Skin of body (tissue), 2 donors: ENCODE results near the gene MYOG. TPM values are rescaled to one million over a fixed set of nuclear protein-coding genes. Genes with fewer than 3 reads are reported as not detected.

ENCODE experiments used
- DNase-seq: peaks from one replicate; lab custom pipeline; 2025; lab: John Stamatoyannopoulos, UW
- total RNA-seq: library from RNA; depleted of rRNA; stranded (reverse); fragments of >200 nt; gene quantifications from one replicate; pipeline ENCODE4 v1.2.3, GENCODE V29; 2014

The MYOG gene
- total RNA-seq, 1 donor from 2014 or later: 11.0 TPM

DNA sequence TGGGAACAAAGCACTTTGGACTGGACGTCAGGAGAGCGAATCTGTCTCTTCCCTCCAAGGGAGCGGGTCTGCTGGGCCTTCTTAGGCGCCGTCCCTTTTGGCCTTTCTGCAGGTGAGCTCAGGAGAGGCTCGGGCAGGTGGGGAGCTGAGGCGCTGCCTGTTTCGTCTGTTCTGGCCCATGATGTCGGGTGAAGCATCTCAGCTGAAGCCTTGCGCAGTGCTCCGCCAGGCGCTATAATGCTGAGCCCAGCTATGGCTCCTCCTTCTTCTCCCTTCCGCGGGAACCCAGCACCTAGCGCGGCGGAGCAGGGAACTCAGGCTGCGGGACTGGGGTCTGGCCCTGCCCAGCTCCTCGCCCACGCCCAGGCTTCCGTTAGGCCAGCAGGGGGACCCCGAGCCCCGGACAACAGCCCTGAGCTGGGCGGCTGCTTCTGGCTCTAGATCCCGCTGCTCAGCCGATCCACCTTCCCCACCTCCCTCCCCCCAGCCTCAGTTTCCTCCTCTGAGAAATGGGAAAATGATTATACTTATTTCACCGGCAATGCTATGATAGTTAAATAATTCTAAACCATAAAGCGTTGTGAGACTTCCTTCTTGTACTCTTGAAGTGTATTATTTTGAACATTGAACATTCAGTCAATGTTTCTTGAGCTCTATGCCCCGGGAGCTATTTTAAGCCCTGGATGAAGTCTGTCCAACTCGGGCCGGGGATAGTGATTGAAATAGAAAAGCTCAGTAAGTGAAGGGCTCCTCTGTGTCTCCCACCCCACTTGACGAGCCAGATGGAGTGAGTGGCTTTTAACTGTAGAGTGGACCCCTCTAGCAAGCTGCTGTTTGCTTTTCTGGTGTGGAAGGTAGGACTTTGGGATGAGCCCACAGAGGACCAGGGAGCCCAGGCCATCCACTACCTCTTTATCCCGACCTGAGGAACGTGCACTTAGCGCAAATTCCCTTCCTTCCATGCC is 32.1 kb upstream of the MYOG start:
- peak; percentile 43 for DNase-seq

DNA sequence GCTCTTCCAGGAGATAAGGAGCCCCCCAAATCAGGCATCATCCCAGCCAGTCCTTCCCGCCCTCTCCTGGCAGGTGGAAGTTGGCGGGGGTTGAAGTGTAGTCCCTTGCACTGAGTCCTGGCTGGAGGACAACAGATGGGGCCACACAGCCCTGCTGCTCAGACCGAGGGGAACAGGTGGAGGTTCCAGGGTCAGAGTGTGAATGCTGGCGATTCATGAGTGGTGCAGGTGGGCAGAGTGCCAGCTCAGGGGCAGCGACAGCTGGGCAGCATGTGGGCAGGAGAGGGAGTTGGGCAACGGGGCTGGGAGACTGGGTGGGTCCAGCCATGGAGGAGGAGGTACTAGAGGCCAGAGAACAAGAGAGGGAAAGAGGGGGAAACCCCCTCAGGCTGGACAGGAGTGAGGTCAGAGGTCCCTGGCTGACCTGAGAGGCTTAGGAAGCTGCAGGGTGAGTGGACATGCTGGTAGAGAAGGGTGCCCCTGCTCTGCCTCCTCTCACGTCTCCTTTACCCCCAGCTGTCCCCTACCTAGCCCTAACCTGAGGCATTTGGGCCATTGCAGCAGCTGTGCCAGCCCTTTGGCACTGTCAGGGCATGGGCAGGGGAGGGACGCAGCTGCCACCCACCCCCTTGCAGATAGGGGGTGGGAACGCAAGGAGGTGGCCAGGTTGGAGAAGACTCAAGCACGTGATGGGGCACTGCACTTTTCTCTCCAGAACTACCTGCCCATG is 30.4 kb upstream of the MYOG start:
- DNase-seq: no peak

DNA sequence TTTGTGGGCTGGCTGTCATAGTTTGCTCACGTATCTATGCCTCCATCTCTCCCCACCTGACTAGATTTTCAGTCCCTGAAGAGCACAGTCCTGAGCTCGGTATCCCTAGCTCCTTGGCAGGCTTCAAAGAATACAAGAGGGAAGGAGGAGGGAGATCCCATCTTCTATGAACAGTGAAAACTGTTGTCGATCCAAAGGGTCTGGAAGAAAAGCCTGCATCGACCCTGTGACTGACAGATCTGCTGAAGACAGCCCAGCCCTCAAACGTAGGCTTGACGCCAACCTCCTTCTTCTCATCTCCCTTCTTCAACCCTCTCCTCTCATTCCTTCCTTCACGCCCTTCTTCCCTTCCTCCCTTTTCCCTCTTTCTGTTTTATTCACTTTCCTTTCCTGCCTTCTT is 28.4 kb upstream of the MYOG start:
- no peak for DNase-seq

DNA sequence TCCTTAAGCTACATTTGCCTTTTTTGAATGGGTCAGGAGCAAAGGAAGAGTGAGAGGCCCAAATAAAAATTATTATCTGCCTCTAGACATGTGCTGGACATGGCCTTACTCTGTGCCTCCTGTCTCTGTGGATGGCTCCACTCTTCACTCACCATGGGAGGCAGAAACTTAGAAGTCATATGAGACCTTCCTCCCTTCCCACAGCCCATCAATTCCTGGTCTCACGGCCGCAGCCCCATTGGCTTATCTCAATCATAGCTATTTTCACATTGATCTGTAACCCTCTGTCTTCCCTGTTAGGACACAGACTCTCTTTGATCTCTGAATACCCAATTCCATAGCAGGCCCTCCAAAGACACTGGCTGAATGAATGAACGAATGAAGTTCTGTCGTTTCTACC is 27.5 kb upstream of the MYOG start:
- no peak for DNase-seq

DNA sequence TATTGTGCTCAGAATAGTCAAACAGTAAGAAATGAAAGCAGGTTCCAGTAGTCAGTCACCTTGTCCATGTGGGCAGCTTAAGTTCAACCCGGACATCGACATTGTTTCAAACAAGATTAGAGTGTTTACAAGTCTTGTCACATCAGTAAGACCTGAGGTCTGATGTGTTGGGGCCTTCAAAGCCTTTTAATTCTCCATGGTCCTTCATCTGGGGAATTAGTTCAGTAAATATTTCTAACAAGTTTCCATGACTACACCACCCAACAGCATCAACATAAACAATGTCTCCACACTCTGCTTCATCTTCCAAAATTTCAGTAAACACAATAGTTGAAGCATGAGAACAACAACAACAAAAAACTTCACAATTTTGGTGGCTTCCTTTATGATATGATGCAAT is 26.7 kb upstream of the MYOG start:
- DNase-seq: peak; percentile 13

DNA sequence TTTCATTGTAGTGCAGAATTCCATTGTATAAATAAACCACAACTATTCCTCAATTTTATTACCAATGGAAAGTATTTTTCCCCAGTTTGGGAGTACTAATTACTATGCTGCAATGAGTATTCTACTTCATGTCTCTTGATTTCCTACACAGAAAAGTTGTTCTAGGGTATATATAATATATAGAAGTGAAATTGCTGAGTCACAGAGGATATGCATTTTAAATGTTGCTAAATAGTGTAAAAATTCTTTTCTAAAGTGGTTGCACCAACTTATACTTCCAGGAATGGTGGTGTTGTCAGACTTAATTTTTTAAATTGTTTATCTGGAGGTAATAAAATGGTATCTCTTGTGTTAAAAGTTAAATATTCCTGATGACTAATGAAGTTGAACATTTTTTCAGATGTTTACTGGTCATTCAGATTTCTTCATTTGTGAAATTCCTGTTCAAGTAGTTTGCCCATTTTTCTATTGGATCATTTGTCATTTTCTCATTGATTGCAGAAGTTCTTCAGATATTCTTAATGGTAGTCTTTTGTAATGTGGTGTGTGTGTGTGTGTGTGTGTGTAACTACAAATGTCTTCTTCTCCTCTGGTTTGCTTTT is 19.1 kb upstream of the MYOG start:
- DNase-seq: no peak

DNA sequence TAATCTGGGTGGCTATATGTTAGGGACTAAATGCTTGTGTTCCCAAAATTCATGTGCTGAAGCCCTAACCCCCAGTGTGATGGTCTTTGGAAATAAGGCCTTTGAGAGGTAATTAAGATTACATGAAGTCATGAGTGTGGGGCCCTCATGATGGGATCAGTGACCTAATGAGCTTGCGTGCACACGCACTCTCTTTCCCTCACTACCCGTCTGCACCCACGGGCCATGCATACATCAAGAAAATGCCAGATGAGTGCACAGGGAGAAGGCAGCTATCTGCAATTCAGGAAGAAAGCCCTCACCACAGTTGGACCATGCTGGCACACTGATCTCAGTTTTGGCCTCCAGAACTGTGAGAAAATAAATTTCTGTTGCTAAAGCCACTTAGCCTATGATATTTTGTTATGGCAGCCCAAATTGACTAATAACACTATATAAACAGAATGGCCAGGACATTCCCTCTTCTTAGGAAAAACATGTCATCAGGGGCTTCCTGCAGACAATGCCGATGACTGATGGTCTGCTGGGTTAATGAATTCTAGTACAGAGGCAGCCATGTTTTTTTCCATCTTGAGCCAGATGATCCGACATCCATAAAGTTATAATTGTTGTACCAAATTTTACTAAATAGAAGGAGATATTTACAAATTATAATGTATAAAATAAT is 18.1 kb upstream of the MYOG start:
- no peak for DNase-seq

DNA sequence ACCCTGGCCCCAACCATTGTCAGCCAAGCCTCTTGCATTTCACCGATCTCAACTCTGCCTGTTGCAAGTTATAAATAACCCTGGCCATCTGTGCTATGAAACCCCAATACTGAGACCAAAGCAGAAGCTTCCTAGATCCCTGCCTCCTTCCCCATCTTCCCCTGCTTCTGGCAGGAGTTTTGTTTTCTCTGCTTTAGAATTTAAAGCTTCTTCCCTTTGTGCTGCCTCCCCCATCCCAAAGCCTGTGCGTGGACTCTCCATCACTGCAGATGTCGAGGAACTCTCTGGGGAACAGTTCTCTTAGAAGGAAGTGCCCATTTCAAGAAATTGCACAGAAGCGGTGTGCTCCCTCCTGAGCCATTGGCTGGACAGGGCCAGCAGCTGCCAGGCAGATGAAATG is 17.4 kb upstream of the MYOG start:
- DNase-seq: no peak

DNA sequence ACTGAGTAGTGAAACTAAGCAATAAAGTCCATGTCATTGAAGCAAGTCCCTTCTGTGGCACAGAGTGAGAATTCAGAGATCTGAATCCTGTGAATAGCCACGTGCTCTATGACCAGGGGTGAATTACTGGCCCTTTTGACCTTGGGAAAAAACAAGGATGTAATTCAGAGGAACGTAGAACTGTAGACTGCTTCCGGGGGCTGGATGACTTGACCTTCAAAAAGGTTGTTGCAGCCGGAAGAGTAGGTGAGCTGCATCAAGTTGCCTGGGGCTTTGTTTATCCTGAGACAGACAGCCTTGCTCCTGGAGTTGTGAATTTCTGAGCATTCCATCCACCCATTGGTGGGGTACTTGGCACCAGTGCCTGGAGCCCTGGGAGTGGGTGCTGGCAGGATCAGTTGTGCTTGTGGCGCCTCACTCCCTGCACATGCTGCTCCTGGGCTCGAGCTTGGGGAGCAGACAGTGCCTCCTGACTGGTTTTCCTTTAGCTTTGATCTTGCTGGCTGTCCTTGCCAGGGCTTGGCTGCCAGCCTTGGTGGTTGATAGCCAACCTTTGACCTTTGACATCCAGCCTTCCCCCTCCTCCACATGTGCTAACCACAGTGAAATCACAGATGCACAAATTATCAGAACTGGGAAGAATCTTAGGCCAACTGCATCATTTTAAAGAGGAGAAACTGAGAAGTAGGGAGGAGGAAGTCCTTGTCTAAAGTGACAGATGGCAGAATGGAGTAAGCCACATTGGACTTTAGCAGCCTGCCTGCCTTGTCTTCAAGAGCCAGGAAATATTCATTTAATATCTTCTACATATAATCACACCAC is 16.2 kb upstream of the MYOG start:
- DNase-seq: no peak

DNA sequence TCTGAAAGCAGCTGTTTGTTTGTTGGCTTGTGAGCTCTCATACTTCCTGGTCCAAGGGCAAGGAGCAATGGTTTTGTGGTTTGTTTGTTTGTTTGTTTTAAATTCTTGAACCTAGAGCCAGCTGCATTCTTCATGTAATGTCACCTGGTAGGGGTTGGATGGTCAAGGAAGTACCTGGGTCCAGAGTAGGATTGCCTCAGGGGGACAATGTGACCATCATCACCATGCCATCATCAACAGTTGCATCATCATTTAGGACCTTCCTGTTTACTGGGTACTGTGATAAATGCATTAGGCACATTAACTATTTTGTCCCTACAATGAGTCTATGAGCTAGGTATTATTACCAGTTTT is 14.7 kb upstream of the MYOG start:
- DNase-seq: no peak

DNA sequence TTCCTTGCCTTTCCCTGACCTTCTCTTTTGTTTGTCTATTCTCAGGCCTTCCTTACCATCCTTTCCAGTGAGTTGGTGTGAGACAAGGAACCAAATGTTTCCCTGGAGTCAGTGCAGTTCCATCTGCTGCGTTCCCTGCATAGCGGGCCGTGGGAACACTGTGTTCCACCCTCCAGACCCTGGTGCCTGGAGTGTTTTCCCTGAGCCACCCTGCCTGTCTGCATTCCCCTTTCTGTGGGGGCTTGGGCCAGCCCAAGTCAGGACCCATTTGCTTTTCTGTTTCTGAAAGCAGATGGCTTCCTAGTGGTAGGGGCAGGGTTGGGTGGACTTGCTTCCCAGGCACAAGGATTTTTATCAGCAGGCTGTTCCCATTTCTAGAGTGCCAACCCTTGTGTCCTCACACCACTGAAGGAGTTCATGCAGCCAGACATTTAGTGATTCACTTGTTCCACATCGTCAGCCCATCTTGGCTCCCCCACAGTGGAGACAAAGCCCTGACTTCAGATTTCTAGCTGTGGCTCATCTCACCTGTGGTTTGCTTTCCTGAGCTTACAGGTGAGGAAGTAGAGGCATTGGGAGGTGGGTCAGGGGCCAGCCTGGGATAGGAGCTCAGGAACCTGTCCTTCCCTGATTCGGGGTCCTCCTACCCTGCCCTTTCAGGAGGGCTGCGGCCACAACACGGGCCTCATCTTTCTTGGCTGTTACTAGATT is 14.1 kb upstream of the MYOG start:
- no peak for DNase-seq

DNA sequence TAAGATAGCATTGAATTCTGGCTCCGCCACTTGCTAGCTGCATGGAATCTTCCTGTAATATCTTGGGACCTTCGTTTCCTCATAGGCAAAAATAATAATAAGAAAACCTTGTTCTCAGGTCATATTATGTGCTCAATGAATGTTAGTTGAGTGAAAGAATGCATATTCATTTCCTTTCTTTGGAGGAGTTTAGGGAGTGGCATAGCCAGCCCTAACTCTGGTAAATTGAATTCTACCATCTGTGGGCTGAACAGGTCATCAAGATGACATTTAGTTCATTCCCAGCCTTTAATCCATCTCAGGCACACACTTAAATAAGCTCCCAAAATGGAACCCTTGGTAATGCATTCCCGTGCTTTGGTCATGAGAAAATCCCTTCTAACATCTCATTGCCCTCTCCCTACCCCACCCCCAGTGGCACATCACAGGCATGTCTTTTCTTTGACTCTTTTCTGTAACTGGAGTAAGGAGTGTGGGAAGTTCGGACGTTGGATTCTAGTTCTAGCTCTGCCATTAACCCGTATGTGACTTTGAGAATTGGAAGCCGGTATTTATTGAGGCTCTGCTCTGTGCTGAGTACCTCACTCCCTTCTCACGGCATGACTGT is 13.2 kb upstream of the MYOG start:
- DNase-seq: no peak

DNA sequence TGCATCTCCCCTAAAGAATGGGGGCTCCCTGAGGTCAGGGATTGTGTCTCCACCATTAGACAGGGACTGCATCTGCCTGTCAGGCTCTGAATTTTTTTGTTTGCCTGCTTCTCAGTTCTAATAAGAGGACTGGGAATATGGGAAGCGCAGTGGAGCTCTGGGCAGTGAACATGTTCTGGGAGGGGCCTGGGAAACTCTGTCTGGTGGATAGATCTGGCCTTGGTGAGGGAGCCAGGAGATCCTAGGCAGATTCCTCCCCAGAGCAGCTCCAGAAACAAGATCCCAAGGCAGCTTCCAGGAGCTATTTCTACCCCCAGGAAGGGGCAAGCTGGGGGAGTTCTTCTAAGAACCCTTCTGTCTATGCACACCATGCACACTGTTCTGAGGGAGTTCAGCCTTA is 12.6 kb upstream of the MYOG start:
- no peak for DNase-seq

DNA sequence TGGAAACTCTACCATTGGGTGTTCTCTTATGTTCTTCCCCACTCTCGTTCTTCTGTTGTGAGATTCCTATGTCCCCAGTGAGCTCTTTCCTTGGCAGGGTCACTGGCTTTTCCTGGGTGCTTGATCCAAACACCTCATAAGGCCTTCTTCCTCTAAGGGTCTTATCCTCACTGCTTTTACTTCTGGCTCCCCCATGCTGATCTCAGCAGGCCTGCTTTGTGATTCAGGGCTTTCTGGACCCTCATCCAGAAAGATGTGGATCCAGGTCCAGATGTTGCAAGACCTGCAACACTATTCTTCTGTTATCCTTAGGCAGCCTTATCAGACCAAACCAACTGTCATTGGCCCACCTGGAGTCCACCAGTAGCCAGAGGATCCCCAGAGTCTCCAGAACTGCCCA is 11.2 kb upstream of the MYOG start:
- DNase-seq: no peak

DNA sequence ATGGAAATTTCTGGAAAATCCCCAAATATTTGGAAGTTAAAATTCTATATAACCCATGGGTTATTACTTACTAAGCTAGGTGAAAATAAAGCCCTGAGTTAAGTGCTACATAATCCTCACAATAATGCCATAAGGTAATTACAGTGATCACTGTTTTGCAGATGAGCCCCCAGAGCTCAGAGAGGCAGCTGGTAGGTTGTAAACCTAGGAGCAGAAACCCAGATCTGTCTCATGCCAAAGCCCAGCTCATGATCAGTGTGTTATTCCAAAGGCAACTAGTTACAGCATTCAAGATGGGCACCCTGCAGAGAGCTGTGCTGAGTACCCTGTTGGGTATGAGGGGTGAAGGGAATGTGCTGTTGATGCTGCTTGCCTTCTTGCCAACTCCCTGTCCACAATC is 10.8 kb upstream of the MYOG start:
- no peak for DNase-seq

DNA sequence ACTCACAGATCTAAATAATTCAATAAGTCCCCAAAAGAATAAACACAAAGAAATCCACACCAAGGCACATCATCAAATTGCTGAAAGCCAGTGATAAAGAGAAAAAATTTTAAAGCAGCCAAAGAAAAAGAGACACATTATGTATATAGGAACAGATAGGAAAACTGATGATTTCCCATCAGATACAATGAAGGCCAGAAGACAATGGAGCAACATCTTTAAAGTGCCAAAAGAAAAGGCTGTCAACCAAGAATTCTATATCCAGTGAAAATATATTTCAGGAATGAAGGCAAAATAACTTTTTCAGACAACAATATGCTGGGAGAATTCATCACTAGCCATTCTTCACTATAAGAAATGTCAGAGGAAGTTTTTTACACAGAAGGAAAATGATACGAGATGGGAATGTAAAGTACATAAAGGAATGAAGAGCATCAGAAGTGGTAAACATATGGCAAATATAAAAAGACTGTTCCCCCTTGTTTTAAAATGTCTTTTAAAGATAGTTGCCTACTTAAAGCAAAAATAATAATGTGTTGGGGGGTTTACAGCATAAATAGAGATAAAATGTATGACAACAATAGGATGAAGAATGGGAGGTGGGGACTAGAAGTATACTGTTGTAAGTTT is 9.4 kb upstream of the MYOG start:
- no peak for DNase-seq

DNA sequence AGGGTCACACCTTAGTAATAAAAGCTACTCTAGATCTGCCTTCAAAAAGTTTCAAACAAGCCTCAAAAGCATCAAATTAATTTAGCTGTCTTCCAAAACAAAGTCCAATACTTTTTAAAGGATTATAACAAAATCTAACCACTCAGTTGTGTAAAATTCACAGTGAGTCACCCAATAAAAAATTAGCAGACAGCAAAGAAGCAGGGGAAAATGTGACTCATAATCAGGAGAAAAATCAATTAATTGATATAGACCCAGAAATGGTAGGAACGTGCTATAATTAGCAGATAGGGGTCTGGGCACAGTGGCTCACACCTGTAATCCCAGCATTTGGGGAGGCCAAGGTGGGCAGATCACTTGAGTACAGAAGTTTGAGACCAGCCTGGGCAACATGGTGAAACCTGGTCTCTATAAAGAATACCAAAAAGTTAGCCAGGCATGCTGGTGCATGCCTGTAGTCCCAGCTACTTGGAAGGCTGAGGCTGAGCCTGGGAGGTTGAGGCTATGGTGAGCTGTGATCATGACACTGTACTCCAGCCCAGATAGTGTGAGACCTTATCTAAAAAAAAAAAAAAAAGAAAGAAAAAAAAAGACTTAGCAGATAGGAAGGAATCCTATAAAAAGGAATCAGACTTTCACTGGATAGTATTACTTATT is 8.1 kb upstream of the MYOG start:
- DNase-seq: no peak

DNA sequence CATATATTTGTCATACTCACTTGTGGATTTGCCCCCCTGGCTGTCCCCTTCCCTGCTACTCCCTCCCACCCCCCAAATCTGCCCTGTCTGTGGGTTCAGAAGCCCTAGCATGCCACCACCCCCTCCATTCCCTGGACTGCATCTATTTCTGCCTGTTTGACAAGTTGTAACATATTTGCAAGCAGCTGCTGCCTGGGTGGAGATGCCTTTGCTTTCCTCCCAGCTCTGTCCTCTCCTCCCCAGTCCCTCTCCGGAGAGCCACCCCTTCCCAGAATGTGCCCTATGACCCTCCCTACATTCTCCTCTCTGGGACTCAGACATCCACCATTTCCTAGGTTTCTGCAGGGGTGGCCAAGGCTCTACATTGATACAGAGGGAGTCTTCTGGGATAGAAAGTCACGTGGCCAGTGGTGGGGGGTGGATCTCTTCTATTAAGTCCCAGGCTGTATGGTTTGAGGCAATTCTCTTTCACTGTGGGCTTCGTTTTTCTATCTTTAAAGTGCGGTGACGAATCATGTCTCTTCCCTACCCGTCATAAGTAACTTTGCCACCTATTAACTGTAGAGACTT is 6.0 kb upstream of the MYOG start:
- no peak for DNase-seq

DNA sequence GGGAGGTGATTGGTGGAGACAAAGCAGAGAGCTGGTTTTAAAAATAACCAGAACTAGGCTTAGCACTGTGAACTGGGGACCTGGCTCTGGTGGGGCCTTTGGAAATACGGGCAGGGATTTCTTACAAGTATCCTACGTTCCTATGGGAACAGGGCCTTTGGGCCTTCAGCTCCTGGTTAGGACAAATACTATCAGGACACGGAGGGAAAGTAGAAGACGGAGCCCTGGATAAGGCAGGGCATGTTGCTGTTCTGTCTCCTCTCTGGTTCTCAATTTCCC is 5.3 kb upstream of the MYOG start:
- DNase-seq: no peak
